ENCODE results near the gene SMAD1.

DNA sequence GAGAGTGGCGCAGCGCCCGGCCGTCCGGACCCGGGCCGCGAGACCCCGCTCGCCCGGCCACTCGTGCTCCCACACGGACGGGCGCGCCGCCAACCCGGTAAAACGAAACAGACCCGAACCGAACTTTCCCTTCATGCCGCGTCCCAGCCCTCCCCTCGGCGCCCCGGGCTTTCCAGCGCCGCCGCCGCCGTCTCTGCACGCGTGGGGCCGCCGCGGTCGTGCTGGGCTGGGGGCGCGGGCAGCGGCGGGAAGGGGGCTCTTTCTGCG, 222 bp downstream of the SMAD1 start:
- TF ChIP-seq, protein P1, sequence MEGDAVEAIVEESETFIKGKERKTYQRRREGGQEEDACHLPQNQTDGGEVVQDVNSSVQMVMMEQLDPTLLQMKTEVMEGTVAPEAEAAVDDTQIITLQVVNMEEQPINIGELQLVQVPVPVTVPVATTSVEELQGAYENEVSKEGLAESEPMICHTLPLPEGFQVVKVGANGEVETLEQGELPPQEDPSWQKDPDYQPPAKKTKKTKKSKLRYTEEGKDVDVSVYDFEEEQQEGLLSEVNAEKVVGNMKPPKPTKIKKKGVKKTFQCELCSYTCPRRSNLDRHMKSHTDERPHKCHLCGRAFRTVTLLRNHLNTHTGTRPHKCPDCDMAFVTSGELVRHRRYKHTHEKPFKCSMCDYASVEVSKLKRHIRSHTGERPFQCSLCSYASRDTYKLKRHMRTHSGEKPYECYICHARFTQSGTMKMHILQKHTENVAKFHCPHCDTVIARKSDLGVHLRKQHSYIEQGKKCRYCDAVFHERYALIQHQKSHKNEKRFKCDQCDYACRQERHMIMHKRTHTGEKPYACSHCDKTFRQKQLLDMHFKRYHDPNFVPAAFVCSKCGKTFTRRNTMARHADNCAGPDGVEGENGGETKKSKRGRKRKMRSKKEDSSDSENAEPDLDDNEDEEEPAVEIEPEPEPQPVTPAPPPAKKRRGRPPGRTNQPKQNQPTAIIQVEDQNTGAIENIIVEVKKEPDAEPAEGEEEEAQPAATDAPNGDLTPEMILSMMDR (optimal IDR thresholded peaks at IDR 0.05 in 1 of 3, IDR thresholded peaks at IDR 0.05 in 1 of 3, conservative IDR thresholded peaks at IDR 0.05 in 1 of 3; ENCODE audit: extremely low read depth in 1 of 3, insufficient read depth in 2 of 3, low read length in 3 of 3) = no peak
- TF ChIP-seq EZH2 (IDR thresholded peaks at IDR 0.05; ENCODE audit: low read length) = no peak

Measured in keratinocyte (primary cell).